ENCODE results near the gene HSPA12B.

Gene HSPA12B

DNA sequence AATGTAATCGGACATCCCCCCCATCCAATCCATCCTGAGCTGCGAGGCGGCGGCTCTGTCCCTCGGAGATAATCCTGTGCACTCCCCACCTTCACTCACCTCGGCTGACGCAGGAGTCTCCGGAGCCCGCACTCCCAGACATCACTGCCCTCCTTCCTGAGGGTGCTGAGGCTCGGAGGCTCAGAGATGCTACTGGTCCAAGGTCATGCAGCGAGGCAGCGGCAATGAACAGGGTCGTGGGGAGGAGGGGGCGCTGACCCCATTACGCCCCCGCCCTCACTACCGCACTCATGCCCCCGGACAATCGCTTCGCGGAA lies 34.6 kb downstream of the HSPA12B start:
- DNase-seq (ENCODE audit: low read depth), result no peak

DNA sequence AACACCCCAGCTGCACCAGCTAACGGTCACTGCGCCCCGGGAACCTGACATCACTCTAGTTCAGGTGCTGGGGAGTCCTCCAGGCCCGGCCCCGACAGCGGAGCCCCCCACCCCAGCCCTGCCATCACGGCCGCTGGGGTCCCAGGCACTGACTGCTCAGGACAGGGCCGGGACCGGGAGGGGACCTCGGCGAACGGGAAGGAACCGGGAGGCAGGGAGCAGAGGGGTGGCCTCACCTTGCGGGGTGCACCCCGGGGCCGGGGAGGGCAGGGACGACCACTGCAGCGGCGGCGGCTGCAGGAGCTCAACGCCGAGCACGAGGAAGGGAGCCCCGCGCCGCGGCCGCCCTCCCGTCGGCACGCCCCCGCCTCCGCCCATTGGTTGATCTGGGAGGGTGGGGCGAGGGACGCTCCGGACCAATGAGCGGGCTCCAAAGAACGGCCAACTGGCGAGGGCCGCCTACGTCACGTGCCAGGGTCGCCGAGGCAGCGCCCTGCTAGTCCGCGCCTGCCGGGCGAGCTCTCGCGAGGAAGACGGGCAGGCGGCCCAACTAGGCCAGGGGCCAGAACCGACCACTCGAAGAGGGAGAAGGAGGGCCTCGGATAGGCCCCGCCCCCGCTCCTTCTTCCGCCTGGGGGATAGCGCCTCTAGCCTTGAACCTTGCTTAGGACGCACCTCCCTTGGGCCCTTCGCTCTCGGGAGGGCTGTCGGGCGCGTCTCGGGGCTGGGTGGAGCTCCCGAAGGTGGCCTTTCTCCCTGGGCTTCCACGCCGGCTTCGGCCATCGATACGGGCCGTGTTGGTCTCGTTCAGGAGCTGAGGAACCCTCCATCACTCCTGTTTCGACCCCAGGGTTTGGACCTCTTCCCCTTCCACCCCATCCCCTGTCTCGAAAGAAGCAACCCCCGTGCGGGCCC lies 35.2 kb downstream of the HSPA12B start, which contains the start of gene ADISSP:
Gene ADISSP, minus strand, starts transcription at position 327 of the 915 bp plus-strand sequence. CDS start 7,653 bp downstream, outside the sequence.
- DNase-seq (ENCODE audit: low read depth), result peak; percentile 90

DNA sequence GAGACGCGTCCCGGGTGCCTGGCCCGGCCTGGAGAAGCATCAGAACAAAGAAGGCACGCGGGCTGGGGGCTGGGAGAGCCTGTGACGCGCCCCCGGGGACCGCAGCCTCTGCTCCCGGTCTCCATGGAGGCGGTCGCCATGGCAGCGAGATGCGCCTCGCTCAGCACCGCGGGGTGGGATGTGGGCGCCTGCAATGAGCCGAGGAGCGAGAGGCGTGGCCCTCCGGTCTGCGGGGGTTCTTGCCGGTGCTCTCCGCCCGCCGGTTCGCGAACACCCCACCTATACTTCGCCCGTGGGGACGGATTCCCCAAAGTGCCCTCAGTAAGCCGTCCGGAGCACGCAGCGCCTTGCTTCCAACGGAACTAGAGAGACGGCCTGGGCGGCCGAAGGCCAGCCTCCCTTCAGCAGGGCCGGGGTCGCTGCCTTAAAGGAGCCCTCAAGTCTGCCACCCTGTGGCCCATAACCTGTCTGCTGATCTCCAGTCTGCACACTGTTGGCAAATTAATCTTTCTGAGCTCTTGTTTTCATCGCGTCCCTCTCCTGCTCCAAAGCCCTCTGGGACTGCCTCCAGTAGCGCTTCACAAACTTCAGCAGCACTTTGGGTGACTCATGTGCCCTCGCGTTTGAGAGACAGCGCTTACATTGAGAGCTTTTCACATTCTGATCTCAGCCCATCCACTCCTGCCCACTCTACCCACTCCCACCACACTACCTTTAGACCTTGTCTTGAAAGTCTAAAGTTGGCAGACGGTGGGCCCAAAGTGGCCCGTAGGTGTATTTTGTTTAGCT lies 36.1 kb downstream of the HSPA12B start:
- DNase-seq (ENCODE audit: low read depth), result peak; percentile 66

DNA sequence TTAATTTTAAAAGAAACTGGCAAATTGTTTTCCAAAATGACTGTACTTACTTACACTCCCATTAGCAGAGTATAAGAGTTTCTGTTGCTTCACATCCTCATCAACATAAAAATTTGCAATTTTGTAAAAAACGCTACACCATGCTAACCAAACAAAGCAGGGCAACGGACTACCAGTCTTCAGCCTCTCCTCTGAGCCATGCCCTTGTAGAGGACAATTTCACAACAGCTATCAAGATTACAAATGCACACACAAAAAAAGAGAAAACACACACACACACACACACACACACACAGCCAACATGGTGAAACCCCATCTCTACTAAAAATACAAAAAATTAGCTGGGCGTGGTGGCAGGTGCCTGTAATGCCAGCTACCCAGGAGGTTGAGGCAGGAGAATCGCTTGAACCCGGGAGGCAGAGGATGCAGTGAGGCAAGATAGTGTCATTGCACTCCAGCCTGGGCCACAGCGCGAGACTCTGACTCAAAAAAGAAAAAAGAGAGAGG lies 39.1 kb downstream of the HSPA12B start:
- no peak for DNase-seq (ENCODE audit: low read depth)

DNA sequence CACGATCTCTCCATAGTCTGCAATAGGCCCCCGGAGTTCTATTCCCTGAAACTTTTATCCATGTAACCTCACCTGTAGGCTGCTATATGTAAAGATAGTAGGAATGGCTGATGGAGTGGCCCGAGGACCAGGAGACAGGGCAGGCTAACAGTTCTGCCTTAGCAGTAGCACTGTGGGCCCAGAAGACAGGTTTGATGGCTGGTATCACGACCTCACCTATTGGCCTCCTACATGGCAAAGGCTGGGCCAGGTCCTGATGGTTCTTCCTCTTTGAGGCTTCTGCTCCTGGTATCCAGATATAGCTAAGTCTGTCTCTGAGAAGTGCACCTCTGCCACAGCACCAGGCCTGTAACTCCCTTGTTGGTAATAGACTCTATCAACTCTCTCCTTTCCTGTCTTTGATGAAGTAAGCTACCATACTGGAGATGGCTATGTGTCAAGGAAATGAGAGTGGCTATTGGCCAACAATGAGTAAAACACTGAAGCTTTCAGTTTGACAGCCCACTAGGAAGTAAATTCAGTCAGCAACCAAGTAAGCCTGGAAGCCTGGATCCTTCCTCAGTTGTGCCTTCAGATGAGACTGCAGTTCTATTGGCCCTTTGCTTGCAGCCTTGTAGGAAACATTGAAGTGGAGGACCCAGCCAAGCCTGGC lies 43.1 kb downstream of the HSPA12B start:
- DNase-seq (ENCODE audit: low read depth), result no peak

DNA sequence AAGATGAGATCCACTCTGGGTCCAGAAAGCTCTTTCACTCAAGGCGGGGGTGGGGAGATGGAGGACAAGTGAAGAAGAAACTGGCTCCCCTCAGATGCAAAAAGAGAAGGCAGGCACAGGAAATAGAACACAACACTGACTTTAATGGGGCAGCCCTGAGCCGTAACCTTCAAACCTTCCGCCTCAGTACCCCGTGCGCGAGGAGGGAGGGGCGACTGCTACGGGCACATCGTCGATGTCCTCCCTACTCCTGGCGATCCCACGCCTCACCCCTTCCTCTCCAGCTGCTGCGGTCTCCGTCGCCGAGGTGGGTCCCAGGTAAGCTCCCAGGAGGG lies 44.9 kb downstream of the HSPA12B start:
- no peak for DNase-seq (ENCODE audit: low read depth)

DNA sequence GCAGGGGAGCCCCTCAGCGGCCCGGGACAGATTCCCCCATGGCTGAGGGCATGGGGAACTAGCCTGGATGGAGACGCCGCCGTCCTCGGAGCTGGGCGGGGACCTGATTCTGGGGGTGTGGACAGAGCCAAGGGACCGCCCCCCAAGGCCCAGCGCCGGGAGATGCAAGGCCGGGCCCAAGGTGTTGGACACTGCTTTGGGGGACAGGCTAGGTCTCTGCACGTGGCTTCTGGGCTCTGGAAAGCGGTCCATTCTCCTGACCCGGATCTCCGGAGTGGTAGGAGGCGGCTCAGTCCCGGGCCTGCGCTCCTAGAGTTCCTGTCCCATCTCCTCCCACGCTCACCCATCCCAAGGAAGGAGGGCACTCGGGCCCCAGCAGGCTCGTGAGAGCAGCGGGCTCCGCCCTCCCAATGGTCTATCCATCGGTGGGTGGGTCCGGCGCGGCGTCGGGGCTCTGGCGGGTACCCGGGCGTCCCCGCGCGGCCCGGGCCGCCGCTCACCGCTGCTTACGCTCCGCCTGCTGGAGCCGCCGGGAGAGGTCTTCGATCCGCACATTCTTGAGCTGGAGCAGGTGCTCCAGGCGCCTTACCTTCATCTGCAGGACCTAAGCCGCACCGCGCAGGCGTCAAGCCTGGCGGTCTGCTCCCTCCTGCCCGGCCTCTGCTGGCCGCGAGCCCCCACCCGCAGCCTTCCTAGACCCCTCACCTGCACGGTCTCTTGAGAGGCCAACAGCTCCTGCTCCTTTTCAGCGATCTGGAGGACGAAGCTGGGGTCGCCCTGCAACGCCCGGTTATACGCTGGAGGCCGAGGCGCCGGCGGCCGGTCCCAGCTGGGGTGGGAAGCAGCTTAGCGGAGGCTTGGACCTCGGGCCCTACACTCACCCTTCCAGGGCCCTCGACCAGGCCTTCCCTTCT lies 45.5 kb downstream of the HSPA12B start:
- no peak for DNase-seq (ENCODE audit: low read depth)

DNA sequence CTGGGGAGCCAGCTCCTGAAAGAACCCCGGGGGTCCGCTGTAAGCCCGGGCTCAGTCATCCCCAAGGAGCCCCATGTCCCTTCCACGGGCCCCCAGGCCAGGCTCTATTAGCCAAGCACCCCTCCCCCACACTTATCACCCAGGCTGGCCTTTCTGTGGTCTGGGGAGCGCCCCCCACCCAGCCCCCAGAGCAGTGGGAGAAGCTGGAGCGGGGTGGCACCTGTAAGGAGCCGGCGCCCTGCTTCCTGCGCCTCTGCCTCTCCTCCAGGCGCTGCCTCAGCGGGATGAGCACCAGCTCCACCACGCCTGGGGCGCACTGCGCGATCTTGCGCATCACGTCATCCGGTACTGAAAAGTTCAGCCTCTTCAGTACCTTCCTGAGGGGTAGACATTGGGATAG lies 46.5 kb downstream of the HSPA12B start:
- no peak for DNase-seq (ENCODE audit: low read depth)

DNA sequence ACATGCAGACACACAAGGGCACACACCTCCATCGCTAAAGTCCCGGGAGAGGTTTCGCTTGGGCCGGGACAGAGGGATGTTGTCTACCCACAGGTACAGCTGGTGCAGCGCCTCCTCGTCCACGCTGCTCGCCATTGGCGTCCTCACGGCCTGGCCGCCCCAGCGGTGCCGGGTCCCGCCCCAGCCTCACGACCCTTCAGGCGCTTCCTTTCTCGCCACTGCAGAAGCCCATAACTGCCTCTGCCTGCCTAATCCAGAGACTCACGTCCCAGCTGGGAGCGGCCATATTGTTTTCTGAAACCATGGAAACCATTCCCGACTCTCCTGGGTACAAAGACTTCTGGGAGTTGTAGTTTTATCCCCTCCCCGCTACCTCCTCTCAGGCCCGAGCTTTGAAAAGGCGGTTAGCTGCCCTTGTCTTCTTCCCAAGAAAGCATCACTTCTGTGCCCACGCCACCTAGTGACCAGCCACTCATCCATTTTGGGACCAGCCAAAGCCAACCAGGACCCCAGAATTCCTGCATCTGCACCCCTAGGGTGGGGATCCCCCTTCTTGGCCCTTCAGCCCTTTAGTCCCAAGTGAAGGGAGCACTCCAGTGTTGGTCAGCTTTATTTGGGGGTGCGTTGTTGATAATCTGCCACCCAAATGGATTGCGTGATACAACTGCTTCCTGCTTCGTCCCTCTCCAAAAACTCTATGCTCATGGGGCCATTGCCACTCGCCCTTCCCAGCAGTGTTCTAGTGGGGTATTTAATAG lies 48.8 kb downstream of the HSPA12B start, which contains the start of gene SPEF1:
Gene SPEF1, minus strand, starts transcription at position 296 of the 758 bp plus-strand sequence. Its CDS starts 161 bp downstream, at position 135.
- no peak for DNase-seq (ENCODE audit: low read depth)

DNA sequence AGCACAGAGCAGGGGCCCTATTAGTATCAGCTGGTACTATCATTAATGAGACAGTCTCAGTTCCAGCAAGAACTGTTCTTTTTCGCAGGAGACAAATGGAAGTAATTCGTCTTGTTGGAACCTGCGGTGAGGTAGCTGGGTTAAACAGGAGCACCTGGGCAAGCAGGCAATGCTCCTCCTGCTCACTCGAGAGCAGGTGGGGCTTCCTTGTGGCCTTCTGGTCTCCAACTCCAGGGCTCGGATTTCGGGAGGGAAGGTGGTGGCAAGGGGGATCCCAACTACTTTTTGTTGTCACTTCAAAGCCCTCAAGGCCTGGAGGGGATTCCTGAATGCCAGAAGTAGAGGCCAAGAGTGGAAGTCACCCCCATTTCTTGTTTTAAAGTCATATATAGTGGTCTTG lies 50.1 kb downstream of the HSPA12B start:
- DNase-seq (ENCODE audit: low read depth), result no peak

DNA sequence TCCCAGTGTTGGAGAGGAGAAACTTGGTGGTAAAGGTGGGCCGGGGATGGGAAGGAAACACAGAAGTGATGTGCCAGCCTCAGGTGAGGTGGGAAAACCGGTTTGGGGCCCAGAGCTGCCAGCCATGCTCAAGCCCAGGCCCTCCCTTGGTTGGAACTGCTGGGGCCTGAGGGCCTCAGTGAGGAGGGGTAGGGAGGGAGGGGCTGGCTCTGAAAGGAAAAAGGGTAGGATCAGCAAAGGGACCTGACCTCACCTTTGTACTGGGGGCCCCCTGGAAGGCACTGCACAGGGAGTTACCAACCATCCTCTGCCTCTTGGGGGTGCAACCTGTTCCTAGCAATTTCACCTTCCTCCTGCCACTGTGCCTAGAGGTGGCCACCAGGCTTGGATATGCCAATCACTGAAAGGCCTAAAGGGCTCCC lies 50.6 kb downstream of the HSPA12B start:
- no peak for DNase-seq (ENCODE audit: low read depth)

DNA sequence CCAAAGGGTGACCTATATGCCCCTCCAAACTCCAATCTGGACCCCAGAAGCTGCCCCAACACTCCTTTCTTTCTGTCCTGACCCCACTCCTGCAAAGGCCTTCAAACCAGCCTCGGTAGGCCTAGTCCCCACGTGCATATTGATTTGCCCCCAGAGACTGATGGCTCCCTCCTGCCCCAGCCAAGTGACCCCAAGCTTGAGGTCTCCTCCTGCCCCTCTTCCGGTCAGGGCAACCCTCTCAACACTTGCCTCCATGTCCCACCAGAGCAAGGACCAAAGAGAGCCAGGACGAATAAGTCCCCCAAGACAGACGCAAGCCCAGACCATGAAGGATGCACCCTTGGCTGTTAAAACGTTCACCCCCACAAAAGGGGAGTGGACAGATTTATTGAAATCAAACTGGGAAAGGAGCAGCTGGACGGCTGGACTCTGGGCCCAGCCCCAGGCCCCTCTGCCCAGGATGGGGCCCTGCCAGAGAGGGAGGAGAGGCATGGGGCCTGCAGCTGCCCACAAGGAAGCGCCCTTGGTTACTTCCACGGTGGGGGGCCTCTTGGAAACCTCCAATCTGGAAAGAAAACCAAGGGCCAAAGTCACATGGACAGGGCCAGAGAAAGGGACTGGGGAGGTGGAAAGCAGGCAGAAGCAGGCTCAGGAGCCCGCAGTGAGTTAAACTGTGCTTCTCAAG lies 51.2 kb downstream of the HSPA12B start:
- DNase-seq (ENCODE audit: low read depth), result no peak

DNA sequence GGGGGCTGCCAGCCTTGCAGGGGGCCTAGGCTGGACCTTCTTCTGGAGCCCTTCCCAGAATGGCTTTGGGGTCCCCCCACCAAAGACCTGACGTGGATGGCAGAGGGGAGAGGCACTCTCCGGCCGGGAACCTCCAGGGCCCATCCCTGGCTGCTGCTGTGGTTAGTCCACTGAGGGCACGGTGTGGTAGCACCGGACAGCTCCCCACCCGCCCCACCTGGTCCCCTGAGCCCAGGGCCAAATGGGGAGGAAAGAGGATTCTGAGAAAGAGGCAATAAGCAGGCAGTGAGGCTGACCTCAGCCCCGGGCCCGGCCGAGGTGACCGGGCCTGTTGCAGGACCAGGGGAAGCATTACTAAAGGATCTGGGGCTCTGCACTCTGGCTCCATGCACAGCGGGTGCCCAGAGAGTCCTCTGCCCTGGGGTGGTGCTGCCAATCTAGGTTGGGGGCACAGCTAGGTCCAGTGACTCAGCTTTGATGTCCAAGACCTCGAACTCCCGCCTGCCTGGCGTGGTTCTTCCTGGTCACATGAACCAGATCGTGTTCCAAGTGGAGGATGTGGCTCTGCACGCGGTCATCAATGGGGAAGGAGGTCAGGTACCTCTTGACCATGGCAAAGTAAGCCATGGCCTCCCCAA lies 51.9 kb downstream of the HSPA12B start:
- DNase-seq (ENCODE audit: low read depth), result no peak

DNA sequence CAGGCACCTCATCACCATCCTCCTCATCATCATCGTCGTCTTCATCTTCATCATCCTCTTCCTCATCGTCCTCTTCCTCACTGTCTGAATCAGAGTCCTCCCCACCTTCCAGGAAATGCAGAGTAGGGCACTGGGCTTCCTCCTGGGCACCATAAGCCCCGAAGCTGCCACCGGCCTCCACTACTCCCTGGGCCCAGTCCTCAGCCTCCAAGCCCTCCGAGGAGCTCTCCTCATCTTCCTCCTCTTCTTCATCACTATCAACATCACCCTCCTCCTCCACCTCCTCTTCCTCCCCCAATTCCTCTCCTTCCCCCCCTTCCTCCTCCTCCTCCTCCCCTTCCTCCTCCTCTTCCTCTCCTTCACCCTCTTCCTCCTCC lies 52.4 kb downstream of the HSPA12B start:
- no peak for DNase-seq (ENCODE audit: low read depth)

DNA sequence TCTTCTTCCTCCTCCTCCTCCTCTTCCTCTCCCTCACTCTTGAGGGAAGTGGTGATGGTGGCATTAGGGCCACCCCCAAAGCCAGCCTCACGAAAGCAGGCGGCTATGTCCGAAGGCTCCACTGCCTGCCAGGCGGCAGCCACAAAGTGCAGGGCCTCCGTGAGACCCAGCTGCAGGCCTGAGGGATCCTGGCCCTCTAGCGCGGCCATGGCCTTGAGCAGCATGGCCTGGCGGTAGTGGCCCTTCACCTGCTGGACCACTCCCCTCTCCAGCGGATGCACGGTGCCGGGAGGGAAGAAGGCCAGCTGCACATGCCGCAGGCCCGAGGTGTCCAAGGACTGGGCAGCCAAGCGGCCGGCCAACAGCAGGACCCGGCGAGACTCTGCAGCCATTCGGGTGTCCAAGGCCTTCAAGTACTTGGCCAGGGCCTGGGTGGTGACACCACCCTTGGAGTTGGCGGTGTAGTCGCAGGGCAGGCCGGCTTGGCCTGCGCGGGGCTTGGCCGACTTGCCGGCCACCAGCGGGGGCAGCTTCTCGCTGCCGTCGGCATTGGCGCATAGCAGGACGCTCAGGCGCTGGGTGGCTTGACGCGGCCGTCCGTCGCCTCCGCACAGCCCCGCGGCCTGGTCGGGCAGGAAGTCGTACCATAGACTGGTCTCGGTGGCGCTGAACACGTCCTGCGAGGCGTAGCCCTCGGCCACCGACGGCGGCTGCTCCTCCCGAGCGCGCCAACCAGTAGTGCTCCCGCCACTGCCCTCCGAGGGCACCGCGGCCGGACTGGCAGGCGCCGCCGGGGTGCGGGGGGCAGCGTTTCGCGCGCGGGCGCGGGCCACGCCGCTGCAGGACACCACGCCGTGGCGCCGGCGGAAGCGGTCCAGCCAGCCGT lies 53.0 kb downstream of the HSPA12B start:
- DNase-seq (ENCODE audit: low read depth), result no peak

DNA sequence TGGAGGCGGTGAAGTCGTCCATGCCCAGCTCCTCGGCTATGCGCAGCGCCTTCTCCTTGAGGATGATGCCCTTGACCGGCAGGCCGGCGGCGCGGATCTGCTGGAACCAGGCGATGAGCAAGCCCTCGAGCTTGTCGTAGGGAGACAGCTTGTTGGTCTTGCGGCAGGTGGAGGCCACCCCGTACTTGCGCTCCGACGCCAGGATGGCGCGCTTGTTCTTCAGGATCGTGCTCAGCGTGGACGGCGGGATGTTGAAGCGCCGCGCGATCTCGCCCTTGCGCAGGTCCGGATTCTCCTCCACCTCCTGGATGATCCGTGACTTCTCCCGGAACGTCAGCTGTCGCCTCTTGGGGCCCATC lies 53.6 kb downstream of the HSPA12B start:
- DNase-seq (ENCODE audit: low read depth), result no peak

DNA sequence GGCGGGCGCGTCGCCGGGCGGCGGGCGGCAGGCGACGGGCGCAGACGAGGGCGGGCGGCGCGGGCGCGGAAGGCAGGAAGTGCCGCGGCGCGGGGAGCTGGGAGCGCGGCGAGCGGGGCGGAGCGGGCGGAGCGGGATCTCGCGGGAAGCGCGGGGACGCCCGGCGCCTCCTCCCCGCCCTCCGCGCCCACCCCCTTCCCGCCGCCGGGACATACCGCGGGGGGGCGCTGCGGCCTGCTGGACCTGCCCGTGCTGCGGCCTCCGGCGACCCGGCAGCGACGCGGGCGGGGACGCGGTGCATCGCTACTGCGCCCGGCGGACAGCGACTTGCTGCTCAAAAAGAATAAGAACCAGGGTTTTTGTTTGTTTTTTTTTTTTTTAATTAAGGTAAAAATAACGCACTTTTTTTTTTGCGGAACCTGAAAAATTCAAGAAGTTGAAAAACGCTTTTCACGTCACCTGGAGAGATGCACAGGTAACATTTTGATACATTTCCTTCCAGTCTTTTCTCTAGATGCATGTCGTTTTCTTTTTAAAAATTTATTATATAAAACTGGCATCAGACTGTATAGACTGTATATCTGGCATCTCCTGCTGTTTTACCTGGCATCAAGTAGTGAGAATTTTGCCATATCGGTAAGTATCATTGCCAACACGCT lies 54.3 kb downstream of the HSPA12B start, which contains the start of gene CENPB:
Gene CENPB, minus strand, starts transcription at position 76 of the 659 bp plus-strand sequence. CDS start 257 bp downstream, outside the sequence.
- DNase-seq (ENCODE audit: low read depth), result peak; percentile 77
